Sigmoid colon (tissue), 7 donors: ENCODE measurements around the gene CCNH. TPM values are rescaled to one million over a fixed set of nuclear protein-coding genes. Genes with fewer than 3 reads are reported as not detected.

Experiments
- DNase-seq: peaks from one replicate; pipeline ENCODE4 v3.0.0-alpha.2; 2019
- H3K27ac ChIP-seq, 4 donors: fragments of 200-600 bp; sonication (generic); one replicate each; pipeline ENCODE4 v1.5.1; 2016 to 2019; ENCODE audit warnings: mild to moderate bottlenecking in 1 of 4
- H3K27me3 ChIP-seq, 3 donors: fragments of 200-600 bp; sonication (generic); one replicate each; pipeline ENCODE4 v1.5.1; 2019; ENCODE audit warnings: mild to moderate bottlenecking in 1 of 3
- H3K36me3 ChIP-seq, 4 donors: fragments of 200-600 bp; sonication (generic); one replicate each; pipeline ENCODE4 v1.5.1; 2016 to 2019
- H3K4me1 ChIP-seq, 4 donors: fragments of 200-600 bp; sonication (generic); one replicate each; pipeline ENCODE4 v1.5.1; 2017 to 2019
- H3K4me3 ChIP-seq, 4 donors: fragments of 200-600 bp; sonication (generic); one replicate each; pipeline ENCODE4 v1.5.1; 2017 to 2019; ENCODE audit warnings: mild to moderate bottlenecking in 2 of 4, moderate library complexity in 1 of 4
- H3K9me3 ChIP-seq, 4 donors: fragments of 200-600 bp in 3 of 4; sonication (generic) in 3 of 4; one replicate each; pipeline versions ENCODE4 v1.5.1 to v1.6.1; 2013 to 2019
- CTCF ChIP-seq, 4 experiments: fragments of 450-650 bp in 3 of 4; fragments of 200-600 bp in 1 of 4; IDR thresholded peaks; one replicate each; pipeline ENCODE4 v1.5.1; 2016 to 2019; ENCODE audit warnings: antibody characterized with exemption in 4 of 4, mild to moderate bottlenecking in 3 of 4, moderate library complexity in 2 of 4
- EP300 ChIP-seq, 4 donors: sonication (generic); formaldehyde crosslinking; IDR thresholded peaks; one replicate each; pipeline ENCODE4 v1.6.1; 2017; ENCODE audit warnings: antibody characterized with exemption in 4 of 4
- POLR2A ChIP-seq, 2 donors: fragments of 450-650 bp; IDR thresholded peaks; one replicate each; pipeline ENCODE4 v1.6.1; 2016; ENCODE audit warnings: antibody characterized with exemption in 2 of 2, mild to moderate bottlenecking in 2 of 2, moderate library complexity in 2 of 2
- POLR2AphosphoS5 ChIP-seq, 4 donors: sonication (generic); formaldehyde crosslinking; IDR thresholded peaks; one replicate each; pipeline ENCODE4 v1.6.1; 2017; ENCODE audit warnings: antibody characterized with exemption in 4 of 4
- WGBS, 2 donors: extraction: QIAGEN DNeasy Blood & Tissue Kit; methylation state at CpG; one replicate each; pipeline ENCODE4 v1.1.7; 2013; 5-methylcytosine and 5-hydroxymethylcytosine counted together
- intact Hi-C: fragments of 100-400 bp; cut with DNase I; formaldehyde crosslinking; loops from one replicate; pipeline ENCODE4 v1.15.1; 2023
- polyA plus RNA-seq, 3 donors: library from polyadenylated mRNA; stranded (reverse); fragments of 200-250 nt; gene quantifications; one replicate each; pipeline ENCODE4 v1.2.3, GENCODE V29; 2013
- total RNA-seq, 4 donors: library from RNA; depleted of rRNA; stranded (reverse); fragments of >200 nt; gene quantifications; one replicate each; pipeline ENCODE4 v1.1.0, GENCODE V29; 2016
- donor health status: healthy with polysubstance abuse.
- donor health status: Bipolar disorder and iron deficiency.
- donor health status: healthy.

CCNH gene
- total and polyA plus RNA-seq, 7 donors = 32.1 to 92.7 (median 79.2) TPM

GRCh38 chr5:87438231-87438630 lies 25.5 kb upstream of the CCNH start:
- intact Hi-C loops = no loop called here
- TF ChIP-seq CTCF (IDR thresholded peaks at IDR 0.05) (no peak), EP300 (IDR thresholded peaks at IDR 0.05) (no peak), POLR2A (IDR thresholded peaks at IDR 0.05) (no peak), POLR2AphosphoS5 (IDR thresholded peaks at IDR 0.05) (no peak)

GRCh38 chr5:87437724-87438123 lies 25.0 kb upstream of the CCNH start:
- Histone ChIP-seq H3K9me3 (peaks cover 0 to 2% (median 0%) of the 10 kb centered on the region in 4 donors), H3K27ac (no peak overlapping the region), H3K36me3 (no peaks in the 10 kb centered on the region), H3K27me3 (no peaks in the 10 kb centered on the region), H3K4me3 (no peak overlapping the region), H3K4me1 (no peaks in the 10 kb centered on the region)
- 87% methylated on average over 1 of the region's 1 CpG for WGBS, 2 donors
- TF ChIP-seq EP300 (IDR thresholded peaks at IDR 0.05) = no peak
- TF ChIP-seq POLR2AphosphoS5 (IDR thresholded peaks at IDR 0.05) = no peak
- no peak for TF ChIP-seq CTCF (IDR thresholded peaks at IDR 0.05)
- no peak for TF ChIP-seq POLR2A (IDR thresholded peaks at IDR 0.05)
- no peak for DNase-seq
- intact Hi-C loops = no loop called here

More at GRCh38 chr5:87438231-87438630, 25.5 kb upstream of the CCNH start:
- DNase-seq = no peak
- 86 to 91% methylated on average over 2 of the region's 2 CpGs for WGBS, 2 donors
- Histone ChIP-seq H3K4me1 (no peaks in the 10 kb centered on the region), H3K9me3 (peaks cover 0 to 2% (median 0%) of the 10 kb centered on the region in 4 donors), H3K36me3 (no peaks in the 10 kb centered on the region), H3K27me3 (no peaks in the 10 kb centered on the region), H3K4me3 (no peak overlapping the region), H3K27ac (no peak overlapping the region)

- WGBS, 2 donors = 12 to 47% methylated on average over 2 of the region's 2 CpGs
- H3K4me3 ChIP-seq = no peak overlapping the region
- no peak for DNase-seq
- no peak for TF ChIP-seq EP300 (IDR thresholded peaks at IDR 0.05)
- no peaks in the 10 kb centered on the region for H3K27me3 ChIP-seq
- no peaks in the 10 kb centered on the region for H3K36me3 ChIP-seq
- peaks cover 0 to 2% (median 0%) of the 10 kb centered on the region in 4 donors for H3K9me3 ChIP-seq
- intact Hi-C loops = no loop called here
- no peaks in the 10 kb centered on the region for H3K4me1 ChIP-seq
- no peak overlapping the region for H3K27ac ChIP-seq
These were observed 22.5 kb upstream of the CCNH start for GRCh38 chr5:87435144-87435694.

- 21 to 65% methylated on average over 1 of the region's 1 CpG for WGBS, 2 donors
- intact Hi-C loops = no loop called here
- Histone ChIP-seq H3K4me1 (no peaks in the 10 kb centered on the region), H3K36me3 (no peaks in the 10 kb centered on the region), H3K9me3 (peaks cover 0 to under 1% (median 0%) of the 10 kb centered on the region in 4 donors), H3K4me3 (no peak overlapping the region), H3K27me3 (no peaks in the 10 kb centered on the region), H3K27ac (no peak overlapping the region)
- DNase-seq = no peak
- TF ChIP-seq EP300 (IDR thresholded peaks at IDR 0.05) (no peak), POLR2AphosphoS5 (IDR thresholded peaks at IDR 0.05) (no peak), POLR2A (IDR thresholded peaks at IDR 0.05) (no peak), CTCF (IDR thresholded peaks at IDR 0.05) (no peak)
These were observed 21.7 kb upstream of the CCNH start for GRCh38 chr5:87434461-87434860.

- intact Hi-C loops = no loop called here
- Histone ChIP-seq H3K27ac (no peak overlapping the region), H3K9me3 (no peaks in the 10 kb centered on the region), H3K4me1 (no peaks in the 10 kb centered on the region), H3K27me3 (no peaks in the 10 kb centered on the region), H3K36me3 (no peaks in the 10 kb centered on the region), H3K4me3 (no peak overlapping the region)
- no peak for DNase-seq
- no peak for TF ChIP-seq POLR2A (IDR thresholded peaks at IDR 0.05)
- no peak for TF ChIP-seq EP300 (IDR thresholded peaks at IDR 0.05)
- no peak for TF ChIP-seq CTCF (IDR thresholded peaks at IDR 0.05)
- TF ChIP-seq POLR2AphosphoS5 (IDR thresholded peaks at IDR 0.05) = no peak
- WGBS, 2 donors = 78 to 88% methylated on average over 1 of the region's 1 CpG
These were observed 21.2 kb upstream of the CCNH start for GRCh38 chr5:87433945-87434344.
